Left cardiac atrium (tissue), 4 donors: ENCODE results near the gene LMTK3. TPM values are rescaled to one million over a fixed set of nuclear protein-coding genes. Genes with fewer than 3 reads are reported as not detected.

ENCODE experiments used
- ATAC-seq, 2 donors: fragments of 200-7000 bp; cut with Tn5 transposase; one replicate each; pipeline ENCODE4 v1.9.1; 2020; ENCODE audit warnings: mild to moderate bottlenecking in 2 of 2, moderate library complexity in 2 of 2
- DNase-seq: peaks from one replicate; pipeline ENCODE4 v3.0.0-alpha.2; 2020
- intact Hi-C, 2 donors: fragments of 100-400 bp; cut with DNase I; formaldehyde crosslinking; loops; one replicate each; pipeline versions ENCODE4 v1.14.1 to v1.15.1; 2022 to 2023
- total RNA-seq, 2 donors: library from RNA; stranded (reverse); fragmentation: NEBNext Ultra II Directional; extraction: Animal tissue kit (Norgen Biotek cat#: 25700); gene quantifications; one replicate each; pipeline ENCODE4 v1.2.1, GENCODE V29; 2021
- donor health status: DM: no; HTN: yes; CAD: no.
- donor health status: DM: no; HTN: yes; CAD: no; lungs with severe emphysema.
- donor health status: DM: yes; HTN: yes; CAD: no.
- donor health status: Dilated cardiomyopathy.

LMTK3 gene
- total RNA-seq, 2 donors from 2014 or later, result 2.0 to 2.9 TPM

- peak; percentile 69 to 78 for ATAC-seq
- DNase-seq, result peak; percentile 68
- intact Hi-C loops, result no loop called here
These were observed 30.8 kb downstream of the LMTK3 start for GRCh38 chr19:48480558-48481500.

GRCh38 chr19:48480183-48480557 is 31.5 kb downstream of the LMTK3 start:
- DNase-seq (peak; percentile 81), ATAC-seq (peak; percentile 73 to 85)
- intact Hi-C loops, result no loop called here

- intact Hi-C loops, result no loop called here
- peak in 1 of 2 donors; percentile 9 for ATAC-seq
- no peak for DNase-seq
These were observed 31.9 kb downstream of the LMTK3 start for GRCh38 chr19:48479686-48480085.

GRCh38 chr19:48478339-48479256 is 33.0 kb downstream of the LMTK3 start:
- ATAC-seq, result no peak

GRCh38 chr19:48477698-48478338 is 33.8 kb downstream of the LMTK3 start:
- intact Hi-C loops, result no loop called here
- no peak for DNase-seq

More at GRCh38 chr19:48478339-48479256, 33.0 kb downstream of the LMTK3 start:
- DNase-seq, result no peak
- intact Hi-C loops, result no loop called here

GRCh38 chr19:48477067-48477685 is 34.5 kb downstream of the LMTK3 start:
- DNase-seq, result no peak
- intact Hi-C loops, result no loop called here
- no peak for ATAC-seq

More at GRCh38 chr19:48477698-48478338, 33.8 kb downstream of the LMTK3 start:
- no peak for ATAC-seq

GRCh38 chr19:48476176-48476575 is 35.5 kb downstream of the LMTK3 start:
- ATAC-seq, result no peak
- intact Hi-C loops, result no loop called here

GRCh38 chr19:48475369-48476068 is 36.1 kb downstream of the LMTK3 start:
- DNase-seq (no peak), ATAC-seq (no peak)
- intact Hi-C loops, result no loop called here

More at GRCh38 chr19:48476176-48476575, 35.5 kb downstream of the LMTK3 start:
- DNase-seq, result no peak

GRCh38 chr19:48474084-48474592 is 37.5 kb downstream of the LMTK3 start:
- intact Hi-C loops, result no loop called here
- DNase-seq (no peak), ATAC-seq (no peak)

- intact Hi-C loops, result no loop called here
- DNase-seq (no peak), ATAC-seq (no peak)
These were observed 38.3 kb downstream of the LMTK3 start for GRCh38 chr19:48473161-48473966.

GRCh38 chr19:48471836-48472235 is 39.8 kb downstream of the LMTK3 start:
- ATAC-seq, result no peak
- intact Hi-C loops, result no loop called here

GRCh38 chr19:48470856-48471255 is 40.8 kb downstream of the LMTK3 start:
- DNase-seq, result no peak
- intact Hi-C loops, result no loop called here
- no peak for ATAC-seq

More at GRCh38 chr19:48471836-48472235, 39.8 kb downstream of the LMTK3 start:
- DNase-seq, result no peak

GRCh38 chr19:48469934-48470680 is 41.5 kb downstream of the LMTK3 start:
- intact Hi-C loops, result no loop called here
- no peak for ATAC-seq
- no peak for DNase-seq

GRCh38 chr19:48469289-48469881 is 42.2 kb downstream of the LMTK3 start, which contains the start of gene CYTH2:
CYTH2 (plus strand) TSS chr19:48469369; CDS start chr19:48469508, 139 bp downstream.
- DNase-seq, result peak; percentile 91
- intact Hi-C loops, result no loop called here
- peak; percentile 83 to 85 for ATAC-seq

- intact Hi-C loops, result no loop called here
- ATAC-seq, result peak; percentile 95
- peak; percentile 99 for DNase-seq
These were observed 42.8 kb downstream of the LMTK3 start for GRCh38 chr19:48468772-48469288.
